Activated naive CD4-positive, alpha-beta T cell treated with anti-CD3 and anti-CD28 coated beads, Interleukin-2, amount 10 ng/mL, durations not matched to agents 7 days and 5 days (primary cell): ENCODE results near the gene GPR35.
"Not testable (repeated sequence)": the region's sequence is repeated elsewhere in the genome, so short reads cannot be mapped to it uniquely, and the experiment has no call there.

ENCODE experiments used
- CTCF ChIA-PET: fragments of 350-600 bp; sonication (Branson Sonifier 250); formaldehyde crosslinking; loops from one replicate; lab custom pipeline; 2021; ENCODE audit warnings: antibody characterized with exemption; lab: Charles Lee
- DNase-seq: peaks from one replicate; pipeline ENCODE4 v3.0.0-alpha.2; 2020
- H3K27ac Mint-ChIP-seq: one replicate; pipeline ENCODE4 v1.8.0; 2021; ENCODE audit warnings: mild to moderate bottlenecking, moderate library complexity, mixed read lengths
- H3K27me3 Mint-ChIP-seq: one replicate; pipeline ENCODE4 v1.8.0; 2021; ENCODE audit warnings: mild to moderate bottlenecking, mixed read lengths
- H3K36me3 Mint-ChIP-seq: one replicate; pipeline ENCODE4 v1.8.0; 2021; ENCODE audit warnings: mixed read lengths
- H3K4me1 Mint-ChIP-seq: one replicate; pipeline ENCODE4 v1.8.0; 2021; ENCODE audit warnings: mixed read lengths
- H3K4me3 Mint-ChIP-seq: one replicate; pipeline ENCODE4 v1.8.0; 2021; ENCODE audit warnings: mild to moderate bottlenecking, moderate library complexity, mixed read lengths
- H3K9me3 Mint-ChIP-seq: one replicate; pipeline ENCODE4 v1.8.0; 2021; ENCODE audit warnings: mixed read lengths

The GPR35 gene

DNA sequence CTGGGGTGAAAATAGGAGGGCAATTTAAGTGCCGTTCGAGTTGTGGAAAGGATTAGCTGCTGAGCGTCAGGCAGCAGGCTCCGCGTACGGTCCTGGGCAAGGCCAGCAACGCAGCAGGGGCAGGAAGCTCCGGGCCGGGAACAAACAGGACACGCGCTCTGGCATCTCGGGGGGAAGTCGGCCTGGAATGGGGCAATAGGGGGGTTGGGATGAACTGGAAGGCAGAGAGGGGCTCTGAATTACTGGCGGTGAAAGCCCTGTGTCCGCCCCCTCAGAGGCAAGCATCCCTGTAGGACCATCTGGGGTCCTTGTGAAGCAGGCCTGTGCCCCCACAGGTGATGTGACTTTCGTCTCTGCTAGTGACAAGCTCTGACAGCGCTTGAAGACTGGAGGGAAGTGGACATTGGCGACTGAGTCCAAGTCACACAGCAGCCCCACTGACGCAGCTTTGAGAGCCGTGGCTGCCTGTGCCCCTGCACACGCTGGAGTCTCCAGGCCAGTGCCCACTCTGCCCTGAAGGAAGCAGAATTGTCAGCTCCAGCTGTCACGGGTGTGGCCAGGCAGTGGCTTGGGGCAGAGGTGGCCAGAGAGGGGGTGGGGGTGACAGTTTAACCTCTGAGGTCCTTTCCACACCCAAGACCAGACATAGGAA lies 22.3 kb downstream of the GPR35 start:
- Mint-ChIP-seq H3K9me3 (no peaks in the 10 kb centered on the region), H3K27ac (no peak overlapping the region), H3K36me3 (no peaks in the 10 kb centered on the region), H3K4me1 (peaks cover 7% of the 10 kb centered on the region), H3K4me3 (no peak overlapping the region), H3K27me3 (peaks cover 56% of the 10 kb centered on the region)
- no peak for DNase-seq
- CTCF ChIA-PET: no interaction called here

DNA sequence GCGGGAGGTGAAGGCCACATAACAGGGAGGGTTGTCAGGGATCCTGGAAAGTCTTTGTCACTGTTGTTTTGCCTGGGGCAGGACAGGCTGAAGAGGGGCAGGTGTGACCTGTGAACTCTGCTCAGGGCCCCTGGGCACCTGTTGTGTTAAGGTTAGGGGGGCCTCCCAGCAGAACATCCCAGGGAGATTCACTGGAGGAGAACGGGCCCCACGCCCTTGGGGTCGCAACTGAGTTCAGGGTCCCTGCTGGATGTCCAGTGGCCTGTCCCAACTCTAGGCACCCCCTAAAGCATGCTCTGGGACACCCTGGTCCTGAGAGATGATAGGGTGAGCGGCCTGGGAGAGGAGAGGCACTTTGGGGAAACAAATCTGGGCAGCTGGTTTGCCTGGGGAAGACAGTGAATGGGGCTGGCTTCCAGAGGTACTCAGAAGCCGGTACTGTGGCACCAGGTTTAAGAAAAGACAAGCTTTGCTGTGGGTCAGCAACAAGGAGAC lies 22.9 kb downstream of the GPR35 start:
- no peaks in the 10 kb centered on the region for H3K9me3 Mint-ChIP-seq
- CTCF ChIA-PET: no interaction called here
- H3K36me3 Mint-ChIP-seq: no peaks in the 10 kb centered on the region
- no peak overlapping the region for H3K27ac Mint-ChIP-seq
- H3K4me3 Mint-ChIP-seq: no peak overlapping the region
- H3K4me1 Mint-ChIP-seq: peaks cover 7% of the 10 kb centered on the region
- DNase-seq: no peak
- H3K27me3 Mint-ChIP-seq: peaks cover 60% of the 10 kb centered on the region

DNA sequence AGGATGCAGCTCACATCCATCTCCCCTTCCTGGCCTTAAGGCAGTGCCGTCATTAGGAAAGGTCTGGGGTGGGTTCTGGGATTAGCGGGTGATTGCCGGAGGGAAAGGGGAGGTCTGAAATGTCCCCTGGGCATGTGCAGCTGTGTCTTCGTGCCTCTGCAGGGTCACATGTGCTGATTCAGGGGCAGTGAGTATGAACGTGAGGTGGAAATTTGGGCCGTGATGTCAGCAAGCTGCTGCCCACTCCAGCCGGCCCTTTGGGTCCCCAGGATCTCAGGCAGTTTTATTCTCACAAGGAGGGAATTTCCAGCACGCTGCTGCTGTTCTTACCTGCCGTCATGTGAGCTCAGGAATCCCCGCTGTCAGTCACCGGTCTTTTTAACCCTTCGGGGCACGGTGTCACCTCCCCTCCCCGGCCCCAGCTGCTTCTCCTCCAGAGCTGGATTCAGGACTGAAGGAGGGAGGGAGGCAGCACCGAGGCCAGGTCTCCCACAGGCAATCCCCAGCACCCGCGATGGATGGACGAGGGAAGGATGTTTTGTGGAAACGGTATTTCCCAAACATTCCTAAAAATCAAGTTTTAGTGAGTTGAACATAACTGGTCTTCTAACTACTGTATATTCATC lies 23.5 kb downstream of the GPR35 start:
- Mint-ChIP-seq H3K27ac (no peak overlapping the region), H3K27me3 (peaks cover 64% of the 10 kb centered on the region), H3K9me3 (no peaks in the 10 kb centered on the region), H3K36me3 (no peaks in the 10 kb centered on the region), H3K4me3 (no peak overlapping the region), H3K4me1 (peaks cover 7% of the 10 kb centered on the region)
- CTCF ChIA-PET: no interaction called here
- DNase-seq: no peak

DNA sequence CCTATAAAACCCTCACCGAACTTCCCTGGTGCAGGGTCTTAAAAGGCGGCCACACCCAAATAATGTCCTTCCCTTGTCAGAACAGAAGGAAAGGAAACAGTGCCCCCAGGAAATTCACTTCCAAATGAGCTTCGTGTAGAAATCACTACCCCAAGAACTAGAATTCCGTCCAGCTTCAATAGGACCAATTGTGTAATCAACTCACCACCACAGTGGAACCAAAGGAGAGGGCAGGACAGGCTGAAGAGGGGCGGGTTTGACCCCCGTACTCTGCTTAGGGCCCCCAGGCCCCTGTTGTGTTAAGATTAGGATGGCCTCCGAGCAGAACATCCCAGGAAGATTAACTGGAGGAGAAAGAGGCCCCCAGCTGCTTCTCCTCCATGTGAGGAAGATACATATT lies 24.1 kb downstream of the GPR35 start:
- H3K9me3 Mint-ChIP-seq: no peaks in the 10 kb centered on the region
- no peak for DNase-seq
- CTCF ChIA-PET: no interaction called here
- peaks cover 7% of the 10 kb centered on the region for H3K4me1 Mint-ChIP-seq
- no peaks in the 10 kb centered on the region for H3K36me3 Mint-ChIP-seq
- no peak overlapping the region for H3K27ac Mint-ChIP-seq
- no peak overlapping the region for H3K4me3 Mint-ChIP-seq
- peaks cover 66% of the 10 kb centered on the region for H3K27me3 Mint-ChIP-seq

DNA sequence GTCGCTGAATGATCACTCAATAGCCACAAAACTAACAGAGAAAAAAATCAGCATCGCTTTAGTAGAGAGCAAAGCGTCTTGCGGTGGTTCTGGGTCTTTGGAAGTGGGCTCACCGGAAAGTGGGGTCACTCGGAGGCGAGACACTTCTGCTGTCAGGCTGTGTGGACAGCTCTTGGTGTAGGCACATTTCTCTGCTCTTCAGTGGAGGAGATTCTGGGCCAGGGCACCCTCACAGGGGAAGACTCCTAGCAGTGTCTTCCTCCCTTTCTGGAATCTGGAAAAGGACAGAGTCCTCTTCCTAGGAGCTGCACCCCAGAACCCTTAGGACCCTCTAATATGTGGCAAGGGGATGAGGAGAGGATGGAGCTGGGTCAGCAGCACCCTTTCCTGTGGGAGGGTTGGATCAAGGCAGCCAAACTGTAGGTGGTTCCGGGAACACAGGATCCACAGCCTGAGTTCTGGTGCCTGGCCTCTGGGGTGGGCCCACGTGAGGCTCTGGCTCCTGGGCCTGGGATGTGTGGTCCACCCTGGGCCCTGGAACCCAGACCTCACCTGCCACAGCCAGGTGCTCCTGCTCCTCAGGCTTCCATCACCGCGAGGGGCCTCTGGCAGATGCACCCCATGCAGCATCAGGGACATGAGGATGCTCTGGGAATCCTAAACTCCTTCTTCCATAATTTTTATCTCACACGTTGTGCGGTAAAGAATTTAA lies 25.1 kb downstream of the GPR35 start:
- Mint-ChIP-seq H3K27ac (no peak overlapping the region), H3K27me3 (peaks cover 76% of the 10 kb centered on the region), H3K9me3 (no peaks in the 10 kb centered on the region), H3K36me3 (no peaks in the 10 kb centered on the region), H3K4me1 (peaks cover 13% of the 10 kb centered on the region), H3K4me3 (no peak overlapping the region)
- CTCF ChIA-PET: no interaction called here
- no peak for DNase-seq

DNA sequence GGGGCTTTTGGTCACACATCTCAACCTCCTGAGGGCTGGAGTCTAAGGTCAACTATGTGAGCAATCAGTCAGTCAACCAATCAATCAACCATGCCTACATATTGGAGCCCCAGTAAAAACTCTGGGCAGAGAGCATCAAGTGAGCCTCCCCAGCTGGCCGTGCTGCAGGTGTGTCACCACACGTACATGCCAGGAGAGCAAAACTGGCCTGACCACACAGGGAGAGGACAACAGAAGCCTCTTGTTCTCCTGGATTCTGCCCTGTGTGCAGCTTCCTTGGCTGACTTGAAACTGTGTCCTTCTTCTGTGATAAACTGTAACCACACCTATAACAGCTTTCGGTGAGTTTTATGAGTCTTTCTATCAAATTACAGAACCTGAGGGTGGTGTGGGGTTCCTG lies 25.9 kb downstream of the GPR35 start:
- Mint-ChIP-seq H3K27me3 (peaks cover 83% of the 10 kb centered on the region), H3K36me3 (no peaks in the 10 kb centered on the region), H3K9me3 (no peaks in the 10 kb centered on the region), H3K4me1 (peaks cover 10% of the 10 kb centered on the region), H3K27ac (no peak overlapping the region), H3K4me3 (no peak overlapping the region)
- CTCF ChIA-PET: no interaction called here
- DNase-seq: no peak

DNA sequence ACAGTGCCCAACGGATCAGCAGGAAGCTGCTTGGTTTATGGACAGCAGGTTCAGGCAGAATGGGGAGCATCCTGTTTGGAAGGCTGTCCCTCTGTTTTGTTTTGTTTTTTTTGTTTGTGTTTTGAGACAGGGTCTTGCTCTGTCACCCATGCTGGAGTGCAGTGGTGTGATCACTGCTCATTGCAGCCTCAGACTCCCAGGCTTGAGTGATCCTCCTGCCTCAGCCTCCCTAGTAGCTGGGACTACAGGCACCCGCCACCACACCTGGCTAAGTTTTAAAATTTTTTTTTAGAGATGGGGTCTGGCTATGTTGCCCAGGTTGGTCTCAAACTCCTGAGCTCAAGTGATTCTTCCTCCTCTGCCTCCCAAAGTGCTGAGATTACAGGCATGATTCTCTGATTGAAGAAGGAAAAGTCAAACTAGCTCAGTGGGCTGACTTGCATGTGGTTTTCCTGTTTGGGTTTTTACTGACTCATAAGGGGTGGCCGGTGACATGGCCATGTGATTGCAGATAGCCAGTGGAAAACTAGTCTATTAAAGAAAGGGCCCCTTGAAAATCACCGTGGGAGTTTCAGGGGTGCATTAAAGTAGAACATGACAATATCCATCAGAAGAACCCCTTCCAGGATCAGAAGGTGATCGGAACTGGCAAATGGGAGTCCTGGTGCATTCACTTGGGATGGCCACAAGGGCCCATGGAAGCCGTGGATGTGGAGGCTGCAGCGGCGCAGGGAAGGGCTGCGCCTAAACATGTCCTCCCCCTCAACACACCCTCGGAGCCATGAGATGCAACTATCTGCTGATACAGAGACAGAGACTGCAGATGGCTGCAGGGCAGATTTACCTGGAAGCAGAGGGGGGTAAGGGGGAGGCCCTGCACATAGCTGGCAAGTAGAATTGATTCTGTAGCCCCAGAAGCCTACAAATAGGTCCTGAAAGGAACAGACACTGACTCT lies 30.9 kb downstream of the GPR35 start:
- Mint-ChIP-seq H3K36me3 (no peaks in the 10 kb centered on the region), H3K27ac (no peak overlapping the region), H3K9me3 (no peaks in the 10 kb centered on the region), H3K4me1 (peaks cover 12% of the 10 kb centered on the region), H3K27me3 (peaks cover 57% of the 10 kb centered on the region), H3K4me3 (no peak overlapping the region)
- CTCF ChIA-PET: no interaction called here
- DNase-seq: no peak

DNA sequence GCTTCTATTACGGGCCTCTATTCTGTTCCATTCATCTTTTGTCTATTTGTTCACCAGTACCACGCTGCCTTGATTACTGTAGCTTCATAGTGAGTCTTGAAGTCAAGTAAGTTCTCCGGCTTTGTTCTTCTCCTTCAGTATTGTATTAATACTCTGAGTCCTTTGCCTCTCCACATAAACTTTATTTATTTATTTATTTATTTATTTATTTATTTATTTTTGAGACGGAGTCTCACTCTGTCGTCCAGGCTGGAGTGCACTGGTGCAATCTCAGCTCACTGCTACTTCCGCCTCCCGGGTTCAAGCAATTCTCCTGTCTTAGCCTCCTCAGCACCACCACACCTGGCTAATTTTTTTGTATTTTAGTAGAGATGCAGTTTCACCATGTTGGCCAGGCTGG lies 34.6 kb downstream of the GPR35 start:
- Mint-ChIP-seq H3K4me1 (peaks cover 11% of the 10 kb centered on the region), H3K27me3 (peaks cover 54% of the 10 kb centered on the region)
- DNase-seq, CTCF ChIA-PET, H3K36me3 Mint-ChIP-seq, H3K27ac Mint-ChIP-seq, H3K9me3 Mint-ChIP-seq, H3K4me3 Mint-ChIP-seq: not testable (repeated sequence)

DNA sequence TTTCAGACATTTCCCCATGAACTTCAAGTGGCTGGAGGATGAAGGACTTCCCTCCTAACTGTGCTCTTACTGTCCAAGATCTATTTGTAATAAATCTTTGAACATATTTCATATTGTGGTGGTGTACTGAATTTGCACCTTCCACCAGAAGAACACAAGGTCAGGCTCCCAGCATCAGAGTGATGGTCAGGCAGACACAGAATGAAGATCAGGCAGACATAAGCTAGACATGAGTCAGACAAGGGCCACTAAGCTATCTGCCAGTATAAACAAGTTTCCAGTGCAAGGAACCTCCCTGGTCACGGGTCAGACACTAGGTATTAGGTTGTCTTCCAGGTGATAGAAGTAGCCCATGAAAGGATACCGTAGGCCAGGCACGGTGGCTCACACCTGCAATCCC lies 37.4 kb downstream of the GPR35 start:
- Mint-ChIP-seq H3K9me3 (peaks cover 7% of the 10 kb centered on the region), H3K36me3 (no peaks in the 10 kb centered on the region), H3K4me1 (no peaks in the 10 kb centered on the region), H3K27ac (no peak overlapping the region), H3K4me3 (no peak overlapping the region), H3K27me3 (peaks cover 45% of the 10 kb centered on the region)
- DNase-seq: no peak
- CTCF ChIA-PET: no interaction called here

DNA sequence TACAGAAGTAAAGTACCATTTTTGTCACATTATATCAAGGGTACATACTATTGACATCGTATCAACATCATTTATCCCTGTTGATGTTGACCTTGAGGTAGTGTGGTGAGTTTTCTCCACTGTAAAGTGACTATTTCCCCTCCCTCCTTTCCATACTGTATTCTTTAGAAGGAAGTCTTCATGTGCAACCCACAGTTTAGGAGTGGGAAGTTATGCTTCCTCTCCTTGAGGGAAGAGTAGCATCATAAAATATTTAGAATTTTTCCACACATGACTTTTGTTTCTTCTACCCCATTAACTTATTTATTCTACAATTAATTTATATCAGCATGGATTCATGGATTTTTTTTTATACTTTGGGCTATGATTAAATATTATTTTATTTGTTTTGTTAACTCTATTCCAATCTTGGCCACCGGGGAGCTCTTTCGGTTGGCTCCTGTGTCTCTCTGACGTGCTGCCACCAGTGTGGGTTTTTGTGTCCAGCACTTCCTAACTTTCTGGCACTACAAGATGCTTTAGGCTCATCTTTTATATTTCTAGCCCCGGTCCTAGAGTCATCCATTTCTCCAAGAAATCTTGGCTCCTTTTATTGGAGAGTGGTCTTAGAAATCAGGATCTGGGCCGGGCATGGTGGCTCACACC lies 38.4 kb downstream of the GPR35 start:
- Mint-ChIP-seq H3K4me3 (no peak overlapping the region), H3K27ac (no peak overlapping the region), H3K36me3 (no peaks in the 10 kb centered on the region), H3K27me3 (peaks cover 38% of the 10 kb centered on the region), H3K4me1 (no peaks in the 10 kb centered on the region), H3K9me3 (peaks cover 7% of the 10 kb centered on the region)
- CTCF ChIA-PET: interaction anchor here (0.9 kb wide), 1 partner anchor 9 kb away, joined by 3 read pairs; no protein-coding TSS in a partner anchor
- DNase-seq: no peak

DNA sequence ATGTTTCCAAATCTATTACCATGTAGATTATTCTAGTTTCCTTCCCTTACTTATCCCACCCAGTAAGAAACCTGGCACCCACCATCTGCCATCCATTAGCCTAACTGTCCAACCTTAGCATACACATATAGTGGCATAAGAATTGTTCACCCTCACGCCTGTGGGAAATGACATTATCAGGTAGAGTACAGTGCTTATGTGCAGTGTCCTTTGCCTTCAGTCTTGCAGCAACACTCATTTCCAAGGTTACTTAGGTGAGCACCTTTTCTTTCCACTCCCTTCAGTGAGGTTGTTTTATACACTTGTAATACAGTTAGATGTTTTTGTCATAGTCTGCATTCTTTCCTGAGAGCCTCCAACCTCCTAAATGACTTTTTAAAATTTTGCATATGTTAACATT lies 39.3 kb downstream of the GPR35 start:
- Mint-ChIP-seq H3K27me3 (peaks cover 44% of the 10 kb centered on the region), H3K4me3 (no peak overlapping the region), H3K36me3 (no peaks in the 10 kb centered on the region), H3K9me3 (peaks cover 7% of the 10 kb centered on the region), H3K4me1 (no peaks in the 10 kb centered on the region), H3K27ac (no peak overlapping the region)
- no peak for DNase-seq
- CTCF ChIA-PET: no interaction called here

DNA sequence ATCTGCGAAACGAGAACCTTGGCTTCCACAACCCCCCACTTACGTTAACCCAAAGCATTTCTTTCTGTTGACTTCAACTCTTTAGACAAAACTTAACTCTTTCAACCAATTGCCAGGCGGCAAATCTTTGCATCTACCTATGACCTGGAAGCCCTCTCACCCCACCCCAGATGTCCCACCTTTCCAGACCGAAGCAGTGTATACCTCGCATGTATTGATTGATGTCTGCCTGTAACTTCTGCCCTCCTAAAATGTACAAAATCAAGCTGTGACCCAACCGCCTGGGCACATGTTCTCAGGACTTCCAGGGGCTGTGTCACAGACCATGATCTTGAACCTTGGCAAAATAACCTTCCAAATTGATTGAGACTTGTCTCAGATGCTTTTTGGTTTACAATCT lies 45.1 kb downstream of the GPR35 start:
- Mint-ChIP-seq H3K27me3 (peaks cover 70% of the 10 kb centered on the region), H3K4me1 (no peaks in the 10 kb centered on the region), H3K36me3 (no peaks in the 10 kb centered on the region), H3K4me3 (no peak overlapping the region), H3K9me3 (no peaks in the 10 kb centered on the region), H3K27ac (no peak overlapping the region)
- no peak for DNase-seq
- CTCF ChIA-PET: no interaction called here

DNA sequence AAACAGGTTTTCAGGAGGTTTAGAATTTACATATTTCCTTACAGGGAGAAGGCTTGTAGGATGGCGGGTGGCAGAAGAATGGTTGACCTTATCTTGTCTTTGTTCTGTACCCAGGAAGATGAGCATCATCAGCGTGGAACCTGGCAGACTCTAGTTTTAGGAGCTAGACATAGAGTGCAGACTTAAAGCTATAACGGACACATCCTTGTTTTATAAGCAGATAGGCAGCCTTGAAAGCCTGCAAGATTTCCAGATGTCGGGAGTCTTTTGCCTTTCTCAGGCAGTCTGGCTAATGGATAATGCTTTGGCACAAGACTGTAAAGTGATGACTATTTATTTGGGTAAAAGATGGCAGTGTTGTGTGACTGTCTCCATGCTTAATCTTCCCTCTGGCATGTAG lies 45.7 kb downstream of the GPR35 start:
- Mint-ChIP-seq H3K4me1 (no peaks in the 10 kb centered on the region), H3K27me3 (peaks cover 66% of the 10 kb centered on the region), H3K36me3 (no peaks in the 10 kb centered on the region), H3K4me3 (no peak overlapping the region), H3K9me3 (no peaks in the 10 kb centered on the region), H3K27ac (no peak overlapping the region)
- CTCF ChIA-PET: interaction anchor here (0.5 kb wide), 1 partner anchor 644 kb away, joined by 3 read pairs; no protein-coding TSS in a partner anchor
- no peak for DNase-seq
